Spleen (tissue), 7 donors: Measurements from ENCODE around the gene TMEM198.

Experiments used
- CTCF ChIP-seq, 11 experiments: fragments of 200-600 bp in 7 of 11; fragments of 450-650 bp in 4 of 11; sonication (generic) in 4 of 11; IDR thresholded peaks in 8 of 11; conservative IDR thresholded peaks in 3 of 11; 1 replicate in 7 of 11; 2 replicates in 4 of 11; pipeline versions ENCODE4 v1.4.0 to v1.8.0; 2016 to 2021; ENCODE audit warnings: antibody characterized with exemption in 11 of 11, inconsistent platforms in 4 of 11, mild to moderate bottlenecking in 1 of 11
- POLR2A ChIP-seq, 3 donors: fragments of 450-650 bp; IDR thresholded peaks; one replicate each; pipeline ENCODE4 v1.5.1; 2017; ENCODE audit warnings: antibody characterized with exemption in 3 of 3, mild to moderate bottlenecking in 1 of 3
- POLR2AphosphoS5 ChIP-seq, 3 donors: sonication (generic); formaldehyde crosslinking; IDR thresholded peaks; one replicate each; pipeline ENCODE4 v1.5.1; 2017; ENCODE audit warnings: antibody characterized with exemption in 3 of 3
- donor health status: DM: no; HTN: no; CAD: no; lungs with moderate emphysema.
- donor health status: DM: no; HTN: no; CAD: no.
- donor health status: DM: no; HTN: no; CAD: no.

GRCh38 chr2:219553168-219553417, 9.3 kb downstream of the TMEM198 start:
- no peak for TF ChIP-seq CTCF (IDR thresholded peaks at IDR 0.05 in 8 of 11, conservative IDR thresholded peaks at IDR 0.05 in 3 of 11)
- TF ChIP-seq POLR2AphosphoS5 (IDR thresholded peaks at IDR 0.05): no peak
- TF ChIP-seq POLR2A (IDR thresholded peaks at IDR 0.05): no peak
